GM21515 (cell line): ENCODE data around the gene DPAGT1.
A peak's percentile ranks its signal among the peaks of the same experiment; 100 is the strongest.
"Not testable (repeated sequence)": the region's sequence is repeated elsewhere in the genome, so short reads cannot be mapped to it uniquely, and the experiment has no call there.

Source experiments
- ATAC-seq: cut with Tn5 transposase; IDR thresholded peaks from one replicate; pipeline ENCODE4 v1.9.1; 2021; ENCODE audit not compliant: unreplicated experiment

DPAGT1 gene

DNA sequence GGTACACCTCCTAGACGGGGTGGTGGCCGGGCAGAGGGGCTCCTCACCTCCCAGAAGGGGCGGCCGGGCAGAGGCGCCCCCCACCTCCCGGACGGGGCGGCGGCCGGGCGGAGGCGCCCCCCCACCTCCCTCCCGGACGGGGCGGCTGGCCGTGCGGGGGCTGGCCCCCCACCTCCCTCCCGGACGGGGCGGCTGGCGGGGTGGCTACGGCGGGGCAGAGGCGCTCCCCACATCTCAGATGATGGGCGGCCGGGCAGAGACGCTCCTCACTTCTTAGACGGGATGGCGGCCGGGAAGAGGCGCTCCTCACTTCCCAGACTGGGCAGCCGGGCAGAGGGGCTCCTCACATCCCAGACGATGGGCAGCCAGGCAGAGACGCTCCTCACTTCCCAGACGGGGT lies 42.5 kb downstream of the DPAGT1 start:
- not testable (repeated sequence) for ATAC-seq

DNA sequence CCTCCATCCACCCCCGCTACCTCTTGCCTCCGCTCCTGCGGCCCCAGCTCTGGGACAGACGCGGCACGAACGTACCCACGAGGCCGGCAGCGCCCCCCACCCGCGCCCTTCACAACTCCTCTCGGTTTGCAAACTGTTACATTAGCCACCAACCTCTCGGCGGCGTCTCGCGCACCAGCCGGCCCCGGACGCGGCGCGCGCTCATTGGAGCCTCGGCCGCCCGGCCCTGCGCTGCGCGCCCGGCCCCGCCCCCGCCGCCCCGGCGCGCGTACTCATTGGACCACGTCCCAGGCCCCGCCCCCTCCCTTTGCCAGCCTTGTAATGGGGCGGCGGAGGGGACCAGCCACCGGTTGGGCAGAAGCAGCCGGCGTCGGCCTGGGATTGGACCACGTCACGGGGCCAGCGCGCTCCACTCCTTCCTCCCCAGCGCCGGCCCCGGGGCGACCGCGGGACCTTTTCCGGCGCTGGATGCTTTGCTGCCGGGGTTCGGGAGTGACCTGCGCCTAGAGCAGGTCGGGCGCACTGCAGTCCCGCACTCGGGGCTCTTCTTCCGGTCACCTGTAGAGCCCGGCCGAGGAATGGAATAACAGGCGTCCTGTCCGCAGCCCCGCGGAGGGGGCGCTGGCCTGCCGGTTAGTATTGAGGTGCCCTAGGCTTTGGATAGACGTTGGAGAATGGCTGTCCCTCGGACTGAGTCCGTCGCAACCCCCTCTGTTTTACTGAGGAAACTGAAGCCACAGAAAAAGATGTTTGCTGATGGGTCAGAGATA lies 44.5 kb downstream of the DPAGT1 start, which contains the start of gene HYOU1:
Gene HYOU1, minus strand, starts transcription at position 206 of the 770 bp plus-strand sequence. CDS start 1,045 bp downstream, outside the sequence.
- ATAC-seq = peak; percentile 87

DNA sequence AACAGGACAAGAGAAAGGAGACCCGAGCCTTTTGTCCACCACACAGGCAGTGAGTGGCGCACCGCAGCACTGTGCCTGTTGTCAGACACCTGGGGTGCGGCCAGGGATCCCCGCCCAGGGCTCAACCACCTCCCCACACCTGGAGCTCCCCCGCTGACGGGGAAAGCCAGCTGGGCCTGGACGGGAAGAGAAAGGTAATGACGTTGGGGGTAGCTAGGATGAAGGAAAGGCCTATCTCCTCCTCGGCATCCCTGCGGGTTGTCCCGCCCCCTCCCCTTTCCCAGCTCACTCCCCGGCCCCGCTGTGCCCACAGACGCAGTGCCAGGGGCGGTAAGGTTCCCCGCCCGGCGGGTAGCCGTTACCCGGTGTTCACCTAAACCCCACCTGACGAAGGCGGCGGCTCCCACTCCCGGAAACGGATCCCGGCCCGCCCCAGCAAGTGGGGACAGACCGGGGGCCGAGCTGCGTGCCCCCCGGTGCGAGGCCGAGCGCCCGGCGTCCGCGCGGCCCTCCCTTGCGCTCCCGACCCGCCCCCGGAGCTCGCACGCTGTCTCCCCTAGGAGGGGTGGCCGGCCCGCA lies 45.1 kb downstream of the DPAGT1 start:
- ATAC-seq = peak; percentile 13

DNA sequence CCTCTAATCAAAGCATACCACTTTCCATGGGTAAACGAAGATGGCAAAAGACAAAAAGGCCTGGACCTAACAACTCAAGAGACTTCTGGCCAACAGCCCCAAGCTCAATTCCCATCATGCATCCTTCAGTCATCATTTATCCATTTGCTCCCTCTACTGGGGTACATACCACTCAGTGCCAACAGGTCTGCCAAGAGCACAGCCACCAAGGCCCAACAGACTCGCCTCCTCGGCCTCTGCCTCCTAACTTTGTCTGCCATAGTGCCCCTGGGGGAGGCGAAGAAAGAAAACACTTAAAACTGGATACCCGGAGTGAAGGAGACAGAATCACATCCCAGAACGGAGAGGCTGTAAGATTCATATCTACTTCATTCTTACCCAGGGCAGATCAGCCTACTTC lies 45.8 kb downstream of the DPAGT1 start:
- ATAC-seq = no peak

DNA sequence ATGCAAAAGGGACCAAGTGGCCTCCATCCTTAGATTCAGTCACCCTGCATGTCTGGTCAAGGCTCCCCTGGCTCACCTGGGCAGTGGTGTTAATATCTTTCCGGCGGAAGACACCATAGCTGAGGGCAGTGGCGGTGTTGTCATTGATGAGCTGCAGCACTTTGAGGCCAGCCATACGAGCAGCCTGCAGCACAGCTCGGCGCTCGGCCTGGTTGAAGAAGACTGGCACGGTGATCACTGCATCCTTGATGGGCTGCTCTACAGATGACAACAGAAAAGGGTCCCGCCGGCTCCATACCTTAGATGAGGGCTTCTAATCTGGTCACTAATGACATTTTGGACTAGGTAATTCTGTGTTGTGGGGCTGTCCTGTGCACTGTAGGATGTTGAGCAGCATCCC lies 47.2 kb downstream of the DPAGT1 start:
- ATAC-seq = no peak

DNA sequence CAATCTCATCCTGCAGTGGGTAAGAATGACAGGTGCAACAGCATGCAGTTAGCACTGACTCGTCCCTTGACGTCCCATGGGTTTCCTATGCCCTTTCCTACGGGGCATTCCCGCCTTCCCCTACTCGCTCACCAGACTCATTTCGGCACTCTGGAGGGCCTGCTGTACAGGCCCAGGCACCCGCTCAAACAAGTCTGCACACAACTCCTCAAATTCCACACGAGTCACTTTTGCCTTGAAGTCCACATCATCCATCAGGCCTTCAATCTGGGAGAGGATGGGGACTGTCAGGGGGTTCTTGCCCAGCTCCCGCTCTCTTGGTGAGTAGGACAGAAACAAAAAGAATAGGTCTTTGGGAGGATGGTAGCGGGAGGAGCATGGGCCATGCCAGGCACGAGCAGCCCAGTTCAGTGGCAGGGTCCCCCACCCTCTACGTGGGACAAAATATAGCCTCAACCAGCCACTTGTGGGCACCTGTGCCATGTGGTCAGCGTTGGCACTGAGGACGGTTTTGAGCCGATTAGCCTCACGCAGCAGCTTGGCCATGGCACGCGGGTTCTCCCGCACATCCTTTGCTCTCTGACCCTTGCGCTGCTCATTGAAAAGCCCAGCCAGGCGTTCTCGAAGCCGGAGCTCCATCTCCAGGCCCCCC lies 49.4 kb downstream of the DPAGT1 start:
- ATAC-seq = no peak

DNA sequence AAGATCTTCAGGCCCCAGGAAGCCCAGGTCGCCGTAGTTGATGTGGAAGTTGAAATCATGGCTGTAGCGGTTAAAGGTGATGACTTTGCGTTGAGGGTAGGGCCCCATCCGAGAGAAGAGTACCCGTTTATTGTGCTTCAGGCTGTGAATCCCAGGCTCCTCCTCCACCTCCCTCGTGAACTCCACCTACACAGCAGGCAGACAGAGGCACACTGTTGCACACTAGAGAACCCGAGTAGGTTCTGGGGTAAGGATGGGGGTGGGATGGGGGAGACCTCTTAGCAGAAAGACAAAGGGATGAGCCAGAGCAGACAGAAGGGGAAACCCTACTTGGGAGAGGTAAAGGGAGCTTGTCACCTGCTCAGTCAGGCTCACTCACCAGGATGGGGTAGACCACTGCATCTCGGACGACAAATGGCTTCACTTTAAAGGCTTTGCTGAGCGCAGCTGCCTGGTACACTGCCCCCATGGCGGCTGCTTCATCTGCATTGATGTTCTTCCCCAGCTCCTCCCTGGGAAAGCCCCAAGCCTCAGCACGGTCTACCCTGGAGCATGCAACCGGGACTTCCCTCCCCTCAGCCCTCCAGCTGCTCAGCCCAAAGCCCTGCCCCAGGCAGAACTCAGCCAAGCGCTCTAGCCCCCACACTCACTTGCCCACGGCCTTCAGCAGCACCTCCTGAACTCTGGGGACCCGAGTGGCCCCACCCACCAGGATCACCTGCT lies 50.1 kb downstream of the DPAGT1 start:
- ATAC-seq = no peak

DNA sequence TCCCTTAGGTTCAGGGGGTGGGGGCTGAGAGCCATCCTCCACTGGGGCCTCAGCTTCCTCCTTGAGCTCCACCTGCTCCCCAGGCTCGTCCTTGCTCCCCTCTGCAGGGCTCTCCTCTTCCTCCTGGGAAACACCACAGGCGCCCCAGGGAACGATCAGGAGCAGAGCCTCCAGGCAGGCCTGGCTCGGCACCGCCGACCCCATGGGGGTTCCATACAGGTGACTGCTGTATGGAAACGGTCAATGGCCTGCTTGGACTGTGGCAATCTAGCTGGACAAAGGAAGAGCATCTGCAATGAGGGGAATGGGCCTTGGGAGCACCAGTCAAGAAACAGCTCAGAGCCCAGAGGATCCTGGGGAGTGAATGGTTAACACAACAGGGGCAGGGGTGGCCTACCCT lies 52.6 kb downstream of the DPAGT1 start:
- ATAC-seq = no peak

DNA sequence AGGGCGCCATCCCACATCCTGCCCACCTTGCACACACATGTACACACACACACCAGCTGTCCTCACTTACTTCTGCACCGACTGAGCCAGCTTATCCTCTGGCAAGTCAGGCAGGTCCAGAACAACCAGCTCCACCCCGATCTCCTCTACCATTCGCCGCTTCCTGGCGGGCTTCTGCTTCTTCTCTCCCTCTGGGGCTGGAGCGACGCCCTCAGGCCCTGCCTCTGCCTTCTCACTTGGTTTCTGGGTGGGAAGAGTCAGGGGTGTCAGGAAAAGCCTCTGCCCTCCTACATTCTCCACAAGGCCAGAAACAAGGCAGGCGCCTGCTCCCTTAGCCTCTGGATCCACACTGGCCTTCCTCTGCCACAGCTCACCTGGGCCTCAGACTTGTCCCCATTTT lies 53.0 kb downstream of the DPAGT1 start:
- no peak for ATAC-seq

DNA sequence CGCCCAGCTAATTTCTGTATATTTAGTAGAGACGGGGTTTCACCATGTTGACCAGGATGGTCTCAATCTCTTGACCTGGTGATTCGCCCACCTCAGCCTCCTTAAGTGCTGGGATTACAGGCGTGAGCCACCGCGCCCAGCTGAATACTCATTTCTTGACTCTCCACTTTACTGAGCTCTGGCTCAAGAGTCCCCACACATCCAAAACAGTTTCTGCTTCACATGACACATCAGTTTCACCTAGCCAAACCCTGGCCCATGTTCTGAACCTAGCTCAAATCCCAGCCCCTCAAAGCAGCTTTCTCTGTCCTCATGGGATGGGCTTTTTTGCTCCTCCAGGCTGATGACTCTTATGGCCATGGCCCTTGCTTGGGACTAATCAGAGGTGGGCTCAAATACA lies 54.4 kb downstream of the DPAGT1 start:
- ATAC-seq = no peak
